ENCODE measurements around the gene ITGA7.

ITGA7 gene

DNA sequence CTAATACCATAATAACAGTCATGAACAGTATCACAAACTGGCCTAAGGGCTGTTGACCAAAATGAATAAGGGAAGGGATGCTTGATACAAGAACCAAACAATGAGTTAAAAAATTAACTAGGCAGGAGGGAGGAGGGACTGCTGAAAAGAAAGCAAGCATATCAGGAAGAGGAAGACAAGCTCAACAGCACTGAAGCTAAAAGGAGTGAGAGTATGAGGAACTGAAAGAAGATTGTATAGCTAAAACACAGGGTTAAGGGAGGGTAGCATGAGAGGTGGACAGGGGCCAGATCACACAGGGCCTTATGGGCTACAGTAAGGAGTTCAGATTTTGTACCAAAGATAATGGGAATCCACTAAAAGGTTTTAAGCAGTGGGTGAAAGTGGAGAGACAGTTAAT lies 34.1 kb downstream of the ITGA7 start:
- Histone ChIP-seq H3K4me3 (ENCODE audit: low read depth, low read length) (no peak overlapping the region), H3K9ac (ENCODE audit: low read length) (no peak overlapping the region), H3K27ac (ENCODE audit: low read depth, low read length) (no peak overlapping the region), H3K27me3 (ENCODE audit: control insufficient read depth, insufficient read depth, low read length) (no peaks in the 10 kb centered on the region; the same call in 1 of the 2 replicates), H3K36me3 (ENCODE audit: control insufficient read depth, insufficient read depth, low read length) (no peaks in the 10 kb centered on the region), H3K9me3 (ENCODE audit: control insufficient read depth, insufficient read depth, low read depth, low read length) (no peaks in the 10 kb centered on the region), H3K4me1 (ENCODE audit: control insufficient read depth, insufficient read depth, low read length) (no peaks in the 10 kb centered on the region)

DNA sequence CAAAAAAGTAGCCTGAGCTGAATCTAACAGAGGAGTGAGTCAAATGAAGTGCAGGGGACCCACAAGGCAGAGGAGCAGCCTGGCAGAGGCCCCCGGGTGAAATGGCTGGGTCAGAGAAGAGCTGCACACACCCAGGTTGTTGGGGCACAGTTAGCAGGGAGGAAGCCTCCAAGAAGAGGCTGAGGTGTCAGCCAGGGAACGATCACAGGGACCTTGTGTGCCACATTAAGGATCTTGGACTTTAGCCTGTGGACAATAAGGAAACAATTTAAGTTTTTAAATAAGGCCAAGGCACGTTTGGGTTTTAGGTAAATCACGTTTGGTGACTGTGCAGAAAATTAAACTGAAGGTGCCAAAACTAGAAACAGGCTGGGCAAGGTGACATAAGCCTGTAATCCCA lies 36.0 kb downstream of the ITGA7 start:
- no peak overlapping the region for H3K27ac ChIP-seq (ENCODE audit: low read depth, low read length)

DNA sequence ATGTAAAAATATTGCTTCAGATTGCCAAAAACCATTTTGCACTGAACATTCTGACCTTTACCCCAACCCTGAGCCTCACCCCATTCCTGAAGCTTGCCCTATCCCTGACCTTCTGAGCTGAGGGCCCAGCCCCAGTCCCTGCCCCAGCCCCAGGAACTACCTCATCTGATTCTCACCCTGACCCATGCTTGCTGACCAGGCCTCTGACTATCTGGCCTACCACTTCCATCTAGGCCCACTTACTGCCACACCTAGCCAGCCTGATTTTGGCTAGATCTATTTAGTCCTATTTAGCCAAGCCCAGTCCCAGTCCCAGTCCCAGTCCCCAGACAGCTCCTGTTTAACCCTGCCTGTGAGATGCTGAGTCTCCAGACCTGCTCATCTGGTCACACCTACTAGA lies 37.4 kb downstream of the ITGA7 start:
- no peak overlapping the region for H3K27ac ChIP-seq (ENCODE audit: low read depth, low read length)
- no peak overlapping the region for H3K9ac ChIP-seq (ENCODE audit: low read length)
- H3K36me3 ChIP-seq (ENCODE audit: control insufficient read depth, insufficient read depth, low read length), result no peaks in the 10 kb centered on the region
- H3K9me3 ChIP-seq (ENCODE audit: control insufficient read depth, insufficient read depth, low read depth, low read length), result no peaks in the 10 kb centered on the region
- no peaks in the 10 kb centered on the region for H3K4me1 ChIP-seq (ENCODE audit: control insufficient read depth, insufficient read depth, low read length)
- no peaks in the 10 kb centered on the region; the same call in 1 of the 2 replicates for H3K27me3 ChIP-seq (ENCODE audit: control insufficient read depth, insufficient read depth, low read length)
- H3K4me3 ChIP-seq (ENCODE audit: low read depth, low read length), result no peak overlapping the region

More for the DNA sequence above, 36.0 kb downstream of the ITGA7 start:
- Histone ChIP-seq H3K36me3 (ENCODE audit: control insufficient read depth, insufficient read depth, low read length) (no peaks in the 10 kb centered on the region), H3K4me3 (ENCODE audit: low read depth, low read length) (no peak overlapping the region), H3K9ac (ENCODE audit: low read length) (no peak overlapping the region), H3K27me3 (ENCODE audit: control insufficient read depth, insufficient read depth, low read length) (no peaks in the 10 kb centered on the region; the same call in 1 of the 2 replicates), H3K9me3 (ENCODE audit: control insufficient read depth, insufficient read depth, low read depth, low read length) (no peaks in the 10 kb centered on the region), H3K4me1 (ENCODE audit: control insufficient read depth, insufficient read depth, low read length) (no peaks in the 10 kb centered on the region)

DNA sequence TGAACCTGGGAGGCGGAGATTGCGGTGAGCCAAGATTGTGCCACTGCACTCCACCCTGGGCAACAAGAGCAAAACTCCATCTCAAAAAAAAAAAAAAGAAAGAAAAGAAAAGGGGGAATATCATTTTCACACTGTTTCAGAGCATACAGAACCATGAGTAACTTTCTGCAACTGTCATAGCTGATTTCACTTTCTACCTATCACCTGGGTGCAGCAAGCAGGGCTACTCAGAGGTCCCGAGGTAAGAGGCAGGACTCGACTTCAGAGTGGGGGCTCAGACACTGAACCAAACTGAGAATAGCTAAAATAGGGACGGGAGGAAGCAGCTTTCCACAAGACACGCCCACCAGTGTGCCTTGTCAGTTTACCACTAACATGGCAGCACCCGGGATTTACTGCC lies 41.2 kb downstream of the ITGA7 start:
- Histone ChIP-seq H3K27me3 (ENCODE audit: control insufficient read depth, insufficient read depth, low read length) (no peaks in the 10 kb centered on the region), H3K27ac (ENCODE audit: low read depth, low read length) (no peak overlapping the region), H3K9ac (ENCODE audit: low read length) (no peak overlapping the region), H3K36me3 (ENCODE audit: control insufficient read depth, insufficient read depth, low read length) (no peaks in the 10 kb centered on the region), H3K9me3 (ENCODE audit: control insufficient read depth, insufficient read depth, low read depth, low read length) (no peaks in the 10 kb centered on the region), H3K4me3 (ENCODE audit: low read depth, low read length) (no peak overlapping the region), H3K4me1 (ENCODE audit: control insufficient read depth, insufficient read depth, low read length) (no peaks in the 10 kb centered on the region)

DNA sequence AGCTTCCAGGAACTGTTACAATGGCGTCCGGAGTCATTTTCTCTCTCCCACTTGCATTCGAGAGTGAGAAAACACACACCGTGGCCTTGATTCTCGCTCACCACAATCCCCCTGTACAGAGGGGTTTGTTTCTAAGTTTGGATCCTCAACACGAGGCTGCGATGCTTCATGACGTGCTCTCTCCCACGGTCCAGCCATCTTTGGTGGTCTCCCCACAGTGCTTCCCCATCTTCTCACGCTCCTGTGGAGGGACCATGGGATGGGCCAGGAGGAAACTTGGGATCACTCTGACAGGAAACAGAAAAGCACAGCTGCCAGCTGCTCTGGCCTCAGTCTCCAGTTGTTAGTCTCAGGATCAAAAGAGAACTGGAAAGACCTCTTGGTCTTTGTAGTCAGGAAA lies 42.9 kb downstream of the ITGA7 start:
- no peaks in the 10 kb centered on the region for H3K36me3 ChIP-seq (ENCODE audit: control insufficient read depth, insufficient read depth, low read length)
- no peak overlapping the region for H3K9ac ChIP-seq (ENCODE audit: low read length)
- no peak overlapping the region for H3K27ac ChIP-seq (ENCODE audit: low read depth, low read length)
- H3K27me3 ChIP-seq (ENCODE audit: control insufficient read depth, insufficient read depth, low read length), result no peaks in the 10 kb centered on the region
- H3K4me1 ChIP-seq (ENCODE audit: control insufficient read depth, insufficient read depth, low read length), result no peaks in the 10 kb centered on the region
- H3K4me3 ChIP-seq (ENCODE audit: low read depth, low read length), result no peak overlapping the region
- no peaks in the 10 kb centered on the region for H3K9me3 ChIP-seq (ENCODE audit: control insufficient read depth, insufficient read depth, low read depth, low read length)

DNA sequence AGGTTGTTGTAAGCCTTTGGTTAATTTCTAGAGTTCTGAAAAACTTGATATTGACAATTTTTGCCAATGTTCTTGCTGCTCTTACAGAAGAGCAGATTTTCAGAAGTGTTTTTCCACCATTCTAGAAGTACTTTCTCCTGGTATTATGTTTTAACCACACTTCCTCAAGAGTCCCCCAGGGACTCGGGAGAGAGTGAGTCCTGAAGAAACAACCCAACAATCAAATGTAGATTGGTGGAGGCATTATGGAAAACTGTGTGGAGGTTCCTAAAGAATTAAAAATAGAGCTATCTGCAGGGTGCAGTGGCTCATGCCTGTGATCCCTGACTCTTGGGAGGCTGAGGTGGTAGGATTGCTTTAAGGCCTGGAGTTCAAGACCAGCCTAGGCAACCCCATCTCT lies 44.3 kb downstream of the ITGA7 start:
- H3K9me3 ChIP-seq (ENCODE audit: control insufficient read depth, insufficient read depth, low read depth, low read length), result no peaks in the 10 kb centered on the region
- no peak overlapping the region for H3K4me3 ChIP-seq (ENCODE audit: low read depth, low read length)
- H3K4me1 ChIP-seq (ENCODE audit: control insufficient read depth, insufficient read depth, low read length), result no peaks in the 10 kb centered on the region
- peaks cover 2% of the 10 kb centered on the region; the same call in 1 of the 2 replicates for H3K27me3 ChIP-seq (ENCODE audit: control insufficient read depth, insufficient read depth, low read length)
- H3K27ac ChIP-seq (ENCODE audit: low read depth, low read length), result no peak overlapping the region
- H3K9ac ChIP-seq (ENCODE audit: low read length), result no peak overlapping the region
- no peaks in the 10 kb centered on the region for H3K36me3 ChIP-seq (ENCODE audit: control insufficient read depth, insufficient read depth, low read length)

DNA sequence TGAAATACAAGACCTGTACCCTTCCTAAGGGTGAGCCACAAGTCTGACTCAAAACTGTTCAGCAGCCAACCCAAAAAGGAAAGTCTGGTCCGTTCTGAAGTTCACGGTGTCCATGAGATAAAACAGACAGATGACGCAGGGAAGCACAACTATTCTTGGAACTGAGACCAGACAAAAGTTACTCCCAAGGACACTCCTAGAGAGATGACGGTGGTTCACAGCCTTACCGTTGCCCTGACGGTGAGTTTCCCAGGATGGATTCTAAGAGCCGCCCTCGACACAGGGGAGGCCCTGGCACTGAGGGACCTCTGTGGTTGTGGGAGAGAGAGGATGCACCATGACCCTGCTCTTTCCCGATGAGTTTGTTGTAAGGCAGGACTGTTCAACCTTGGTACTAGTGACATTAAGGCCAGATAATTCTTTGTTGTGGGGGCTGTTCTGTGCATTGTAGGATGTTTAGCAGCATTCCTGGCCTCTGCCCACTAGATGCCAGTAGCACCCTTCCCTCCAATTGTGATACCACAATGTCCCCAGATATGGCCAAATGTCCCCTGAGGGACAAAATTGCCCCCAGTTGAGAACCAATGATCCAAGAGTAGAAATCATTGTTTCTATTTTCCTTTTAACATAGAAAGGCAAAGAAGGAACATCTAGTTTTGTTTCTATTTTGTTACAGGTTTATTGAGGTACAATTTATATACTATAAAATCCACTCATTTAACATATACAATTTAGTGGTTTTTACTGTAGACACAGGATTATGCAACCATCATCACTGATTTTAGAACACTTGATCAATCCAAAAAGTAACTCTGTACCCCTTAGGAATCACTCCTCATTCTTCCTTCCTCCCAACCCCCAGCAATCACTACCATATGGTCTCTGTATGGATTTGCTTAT lies 48.0 kb downstream of the ITGA7 start:
- H3K4me3 ChIP-seq (ENCODE audit: low read depth, low read length), result no peak overlapping the region
- H3K4me1 ChIP-seq (ENCODE audit: control insufficient read depth, insufficient read depth, low read length), result no peaks in the 10 kb centered on the region
- peaks cover 12% of the 10 kb centered on the region; the same call in 1 of the 2 replicates for H3K27me3 ChIP-seq (ENCODE audit: control insufficient read depth, insufficient read depth, low read length)
- H3K9me3 ChIP-seq (ENCODE audit: control insufficient read depth, insufficient read depth, low read depth, low read length), result no peaks in the 10 kb centered on the region
- no peaks in the 10 kb centered on the region for H3K36me3 ChIP-seq (ENCODE audit: control insufficient read depth, insufficient read depth, low read length)
- H3K27ac ChIP-seq (ENCODE audit: low read depth, low read length), result no peak overlapping the region
- H3K9ac ChIP-seq (ENCODE audit: low read length), result no peak overlapping the region

DNA sequence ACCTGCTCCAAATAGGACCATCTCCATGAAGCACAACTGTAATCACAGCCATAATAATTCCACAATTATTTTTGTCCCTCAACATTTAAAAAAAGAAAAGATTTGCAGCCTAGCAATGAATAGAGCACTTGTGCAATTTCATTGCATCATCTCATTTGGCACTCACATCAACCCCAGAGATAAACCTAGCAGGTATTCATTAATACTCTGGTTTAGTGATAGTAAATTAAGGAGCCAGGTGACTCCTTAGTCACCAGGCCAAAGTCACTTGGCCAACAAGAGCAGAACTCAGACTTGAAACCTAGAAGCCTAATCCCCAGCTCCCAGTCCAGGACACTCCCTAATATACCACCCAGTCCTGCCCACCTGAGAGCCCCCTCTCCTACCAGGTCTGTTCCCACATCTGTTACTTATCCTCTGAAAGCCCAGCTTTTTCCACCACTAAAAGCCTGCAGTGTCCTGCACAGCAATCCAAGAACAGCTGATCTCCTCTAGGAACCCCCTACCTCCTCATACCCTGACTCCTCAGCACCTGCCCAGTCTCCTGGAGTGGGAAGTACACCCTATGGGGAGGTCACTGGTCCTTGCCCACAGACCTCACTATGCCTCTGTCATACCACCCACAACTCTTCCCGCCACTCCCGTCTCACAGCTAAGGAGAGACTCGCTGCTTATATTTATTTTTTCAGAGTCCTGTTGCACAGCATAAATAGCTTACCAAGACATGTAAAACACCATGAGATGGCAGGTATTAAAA lies 48.9 kb downstream of the ITGA7 start:
- Histone ChIP-seq H3K9ac (ENCODE audit: low read length) (no peak overlapping the region), H3K9me3 (ENCODE audit: control insufficient read depth, insufficient read depth, low read depth, low read length) (no peaks in the 10 kb centered on the region), H3K4me3 (ENCODE audit: low read depth, low read length) (no peak overlapping the region), H3K36me3 (ENCODE audit: control insufficient read depth, insufficient read depth, low read length) (no peaks in the 10 kb centered on the region), H3K27me3 (ENCODE audit: control insufficient read depth, insufficient read depth, low read length) (peaks cover 12% of the 10 kb centered on the region; the same call in 1 of the 2 replicates), H3K27ac (ENCODE audit: low read depth, low read length) (no peak overlapping the region), H3K4me1 (ENCODE audit: control insufficient read depth, insufficient read depth, low read length) (no peaks in the 10 kb centered on the region)

DNA sequence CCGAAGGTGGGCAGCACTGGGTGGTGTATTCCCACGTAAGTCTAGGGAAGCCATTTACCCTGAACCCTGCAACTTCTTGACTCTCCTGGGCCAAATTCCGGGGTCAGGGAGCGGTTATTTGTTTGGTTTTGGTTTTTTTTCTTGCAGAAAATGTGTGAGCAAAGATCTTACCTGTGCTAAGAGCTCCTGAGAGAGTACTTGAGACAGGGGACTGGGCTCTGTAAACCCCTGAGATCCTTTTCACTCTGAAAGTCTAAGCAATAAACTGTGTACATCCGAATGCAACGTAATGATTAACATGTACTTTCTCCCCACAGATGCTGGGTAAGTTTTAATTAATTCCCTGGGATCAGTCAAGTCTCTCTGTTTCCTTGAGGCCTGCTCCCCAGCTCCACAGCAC lies 49.5 kb downstream of the ITGA7 start:
- H3K4me1 ChIP-seq (ENCODE audit: control insufficient read depth, insufficient read depth, low read length), result no peaks in the 10 kb centered on the region
- H3K9ac ChIP-seq (ENCODE audit: low read length), result no peak overlapping the region
- no peaks in the 10 kb centered on the region for H3K36me3 ChIP-seq (ENCODE audit: control insufficient read depth, insufficient read depth, low read length)
- no peak overlapping the region for H3K27ac ChIP-seq (ENCODE audit: low read depth, low read length)
- no peak overlapping the region for H3K4me3 ChIP-seq (ENCODE audit: low read depth, low read length)
- no peaks in the 10 kb centered on the region for H3K9me3 ChIP-seq (ENCODE audit: control insufficient read depth, insufficient read depth, low read depth, low read length)
- peaks cover 12% of the 10 kb centered on the region; the same call in 1 of the 2 replicates for H3K27me3 ChIP-seq (ENCODE audit: control insufficient read depth, insufficient read depth, low read length)

DNA sequence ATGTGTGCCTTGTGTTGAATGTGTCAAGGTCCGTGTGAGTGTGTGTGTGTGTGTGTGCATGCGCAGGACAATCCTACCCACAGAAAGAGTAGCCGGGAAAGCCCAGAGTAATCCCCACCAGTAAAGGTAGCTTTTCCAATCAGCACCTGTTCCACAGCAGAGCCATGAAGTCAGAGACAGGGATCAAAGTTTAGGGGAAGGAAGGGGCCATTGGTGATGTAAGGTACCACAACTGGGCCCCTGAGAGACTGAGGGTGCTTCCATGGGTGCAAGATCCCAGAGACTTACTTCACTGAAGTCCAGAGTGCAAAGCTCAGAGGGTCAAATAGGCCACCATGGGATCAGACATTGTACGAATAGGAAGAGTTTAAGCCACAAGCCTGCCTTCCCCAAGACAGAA lies 50.5 kb downstream of the ITGA7 start:
- peaks cover 12% of the 10 kb centered on the region; the same call in 1 of the 2 replicates for H3K27me3 ChIP-seq (ENCODE audit: control insufficient read depth, insufficient read depth, low read length)
- H3K4me3 ChIP-seq (ENCODE audit: low read depth, low read length), result no peak overlapping the region
- no peak overlapping the region for H3K27ac ChIP-seq (ENCODE audit: low read depth, low read length)
- peaks cover 3% of the 10 kb centered on the region; the same call in 1 of the 2 replicates for H3K9me3 ChIP-seq (ENCODE audit: control insufficient read depth, insufficient read depth, low read depth, low read length)
- H3K4me1 ChIP-seq (ENCODE audit: control insufficient read depth, insufficient read depth, low read length), result no peaks in the 10 kb centered on the region
- no peaks in the 10 kb centered on the region for H3K36me3 ChIP-seq (ENCODE audit: control insufficient read depth, insufficient read depth, low read length)
- H3K9ac ChIP-seq (ENCODE audit: low read length), result no peak overlapping the region
